Common myeloid progenitor, CD34-positive (primary cell): Measurements from ENCODE around the gene ZNF331.

ENCODE experiments used
- CTCF ChIA-PET: fragments of 350-600 bp; sonication (Branson Sonifier 250); formaldehyde crosslinking; loops from one replicate; lab custom pipeline; 2021; ENCODE audit warnings: antibody characterized with exemption; lab: Charles Lee
- POLR2A ChIA-PET: fragments of 350-600 bp; sonication (Branson Sonifier 250); formaldehyde crosslinking; loops from one replicate; lab custom pipeline; 2021; ENCODE audit warnings: antibody characterized with exemption; lab: Charles Lee
- DNase-seq, 3 donors: peaks; one replicate each; pipeline versions ENCODE4 v3.0.0 to v3.0.0-alpha.2; 2013
- H3K27ac ChIP-seq, 2 experiments: 1 replicate in 1 of 2; 2 replicates in 1 of 2; pipeline ENCODE4 v1.7.0; 2013; ENCODE audit warnings: inconsistent platforms in 2 of 2, low read length in 2 of 2, mild to moderate bottlenecking in 2 of 2, low read depth in 1 of 2, moderate library complexity in 1 of 2; ENCODE audit not compliant: severe bottlenecking in 2 of 2, insufficient read depth in 1 of 2, poor library complexity in 1 of 2
- H3K27me3 ChIP-seq, 5 experiments: replicated peaks in 2 of 5; 1 replicate in 3 of 5; 2 replicates in 2 of 5; pipeline versions ENCODE4 v1.6.1 to v1.7.0; 2013; ENCODE audit warnings: low read length in 4 of 5, mild to moderate bottlenecking in 2 of 5, moderate library complexity in 2 of 5, inconsistent platforms in 1 of 5; ENCODE audit not compliant: insufficient read depth in 5 of 5, control insufficient read depth in 4 of 5
- H3K36me3 ChIP-seq, 4 experiments: 1 replicate in 2 of 4; 2 replicates in 2 of 4; pipeline versions ENCODE4 v1.6.1 to v1.7.0; 2013; ENCODE audit warnings: low read length in 3 of 4, control low read depth in 1 of 4, mild to moderate bottlenecking in 1 of 4; ENCODE audit not compliant: control insufficient read depth in 4 of 4, insufficient read depth in 4 of 4
- H3K4me1 ChIP-seq, 4 experiments: 1 replicate in 3 of 4; 2 replicates in 1 of 4; pipeline versions ENCODE4 v1.6.1 to v1.7.1; 2013; ENCODE audit warnings: low read length in 3 of 4, mild to moderate bottlenecking in 3 of 4, control low read depth in 1 of 4, inconsistent platforms in 1 of 4, moderate library complexity in 1 of 4; ENCODE audit not compliant: control insufficient read depth in 4 of 4, insufficient read depth in 4 of 4; ENCODE audit errors: control extremely low read depth in 1 of 4
- H3K4me3 ChIP-seq, 7 experiments: 1 replicate in 4 of 7; 2 replicates in 3 of 7; pipeline versions ENCODE4 v1.5.1 to v1.7.0; 2013; ENCODE audit warnings: mild to moderate bottlenecking in 7 of 7, low read length in 6 of 7, moderate library complexity in 6 of 7, inconsistent platforms in 2 of 7, low read depth in 2 of 7, control low read depth in 1 of 7; ENCODE audit not compliant: insufficient read depth in 4 of 7, control insufficient read depth in 1 of 7; ENCODE audit errors: extremely low read depth in 1 of 7
- H3K9me3 ChIP-seq, 5 experiments: 1 replicate in 4 of 5; 2 replicates in 1 of 5; pipeline versions ENCODE4 v1.6.1 to v1.7.1; 2013; ENCODE audit warnings: low read length in 4 of 5, mild to moderate bottlenecking in 2 of 5, inconsistent platforms in 1 of 5, low read depth in 1 of 5, moderate library complexity in 1 of 5; ENCODE audit not compliant: control insufficient read depth in 4 of 5, insufficient read depth in 2 of 5; ENCODE audit errors: control extremely low read depth in 1 of 5
- WGBS: methylation state at CpG from one replicate; pipeline ENCODE4 v1.1.5; 2013; ENCODE audit not compliant: insufficient coverage; 5-methylcytosine and 5-hydroxymethylcytosine counted together

ZNF331 gene

GRCh38 chr19:53624771-53625545 is 87.0 kb downstream of the ZNF331 start:
- 87% methylated on average over 7 of the region's 16 CpGs for WGBS
- Histone ChIP-seq H3K36me3 (no peaks in the 10 kb centered on the region), H3K9me3 (no peaks in the 10 kb centered on the region), H3K4me3 (peak overlapping the region in 1 of 7 experiments; percentile 6), H3K4me1 (peaks cover 12 to 45% (median 28%) of the 10 kb centered on the region in 4 experiments), H3K27ac (no peak overlapping the region), H3K27me3 (no peaks in the 10 kb centered on the region)
- DNase-seq, result peak; percentile 61 to 75 (median 72)
- CTCF ChIA-PET, result interaction anchor here (1.3 to 1.4 kb wide), 3 partner anchors 32 to 34 kb away, joined by 3 to 7 read pairs (median 6); no protein-coding TSS in a partner anchor
- POLR2A ChIA-PET, result interaction anchor here (0.7 kb wide), 1 partner anchor 698 kb away, joined by 5 read pairs; no protein-coding TSS in a partner anchor

- ChIA-PET POLR2A (no interaction called here), CTCF (interaction anchor here (1.4 kb wide), 1 partner anchor 33 kb away, joined by 6 read pairs; no protein-coding TSS in a partner anchor)
- Histone ChIP-seq H3K36me3 (no peaks in the 10 kb centered on the region), H3K27ac (no peak overlapping the region), H3K9me3 (no peaks in the 10 kb centered on the region), H3K4me1 (peaks cover 9 to 34% (median 22%) of the 10 kb centered on the region in 4 experiments), H3K27me3 (no peaks in the 10 kb centered on the region), H3K4me3 (no peak overlapping the region)
- no peak for DNase-seq
- 95% methylated on average over 9 of the region's 9 CpGs for WGBS
Measured at GRCh38 chr19:53626486-53626885, 88.5 kb downstream of the ZNF331 start.

GRCh38 chr19:53626976-53627375 is 89.0 kb downstream of the ZNF331 start:
- no peak overlapping the region for H3K4me3 ChIP-seq
- H3K9me3 ChIP-seq, result no peaks in the 10 kb centered on the region
- DNase-seq, result no peak
- H3K36me3 ChIP-seq, result no peaks in the 10 kb centered on the region
- H3K4me1 ChIP-seq, result peaks cover 7 to 30% (median 17%) of the 10 kb centered on the region in 4 experiments
- no peaks in the 10 kb centered on the region for H3K27me3 ChIP-seq
- WGBS, result 95% methylated on average over 6 of the region's 6 CpGs
- POLR2A ChIA-PET, result no interaction called here
- CTCF ChIA-PET, result no interaction called here
- H3K27ac ChIP-seq, result no peak overlapping the region
